Endodermal cell (in vitro differentiated cells): ENCODE data around the gene DPH5. TPM values are rescaled to one million over a fixed set of nuclear protein-coding genes. Genes with fewer than 3 reads are reported as not detected.
A peak's percentile ranks its signal among the peaks of the same experiment; 100 is the strongest.

Experiments used
- DNase-seq: peaks from one replicate; pipeline ENCODE4 v3.0.0-alpha.2; 2017
- H3K27ac ChIP-seq: 2 replicates; pipeline ENCODE4 v1.5.1; 2013; ENCODE audit warnings: mild to moderate bottlenecking, low read depth, low read length, moderate library complexity
- H3K27me3 ChIP-seq: 2 replicates; pipeline ENCODE4 v1.6.1; 2013; ENCODE audit warnings: mild to moderate bottlenecking, low read length, moderate library complexity; ENCODE audit not compliant: insufficient read depth, control insufficient read depth, poor library complexity, severe bottlenecking
- H3K36me3 ChIP-seq: 2 replicates; pipeline ENCODE4 v1.7.0; 2013; ENCODE audit warnings: mild to moderate bottlenecking, low read length, moderate library complexity; ENCODE audit not compliant: control insufficient read depth, insufficient read depth
- H3K4me1 ChIP-seq: one replicate; pipeline ENCODE4 v1.7.0; 2013; ENCODE audit warnings: low read length; ENCODE audit not compliant: control insufficient read depth, insufficient read depth
- H3K4me3 ChIP-seq: 2 replicates; pipeline ENCODE4 v1.5.1; 2013; ENCODE audit warnings: mild to moderate bottlenecking, low read length, moderate library complexity
- H3K9ac ChIP-seq: 2 replicates; pipeline ENCODE4 v1.6.1; 2013; ENCODE audit warnings: mild to moderate bottlenecking, low read length, moderate library complexity; ENCODE audit not compliant: poor library complexity, severe bottlenecking; ENCODE audit errors: extremely low read depth
- H3K9me3 ChIP-seq: 2 replicates; pipeline ENCODE4 v1.6.1; 2013; ENCODE audit warnings: mild to moderate bottlenecking, low read length, moderate library complexity; ENCODE audit not compliant: control insufficient read depth
- H3K27ac Mint-ChIP-seq: 2 replicates; pipeline ENCODE4 v1.8.0; 2020; ENCODE audit warnings: mixed read lengths
- H3K27me3 Mint-ChIP-seq: 2 replicates; pipeline ENCODE4 v1.8.0; 2021; ENCODE audit warnings: mild to moderate bottlenecking, mixed read lengths; ENCODE audit not compliant: insufficient read depth
- H3K36me3 Mint-ChIP-seq: 2 replicates; pipeline ENCODE4 v1.8.0; 2020; ENCODE audit warnings: low read depth, mixed read lengths
- H3K4me1 Mint-ChIP-seq: 2 replicates; pipeline ENCODE4 v1.8.0; 2020; ENCODE audit warnings: mixed read lengths
- H3K4me3 Mint-ChIP-seq: 2 replicates; pipeline ENCODE4 v1.8.0; 2020; ENCODE audit warnings: mild to moderate bottlenecking, moderate library complexity, mixed read lengths
- H3K9me3 Mint-ChIP-seq: 2 replicates; pipeline ENCODE4 v1.8.0; 2020; ENCODE audit warnings: mild to moderate bottlenecking, mixed read lengths
- CTCF ChIP-seq: fragments of 200-600 bp; sonication (generic); conservative IDR thresholded peaks from 2 replicates; pipeline ENCODE4 v1.5.0; 2021; ENCODE audit warnings: antibody characterized with exemption, mild to moderate bottlenecking
- WGBS, 2 experiments: methylation state at CpG; one replicate each; pipeline versions ENCODE4 v1.1.5 to v1.1.7; 2013; ENCODE audit warnings: missing lambda C conversion rate in 2 of 2, mixed read lengths in 1 of 2; ENCODE audit not compliant: insufficient coverage in 1 of 2, insufficient read length in 1 of 2; 5-methylcytosine and 5-hydroxymethylcytosine counted together
- total RNA-seq, 2 donors: library from RNA; stranded (reverse); fragmentation: NEBNext Ultra II Directional in 1 of 2; extraction: Animal tissue kit (Norgen Biotek cat#: 25700) in 1 of 2; gene quantifications; 2 replicates in 1 of 2; 3 replicates in 1 of 2; pipeline ENCODE4 v1.2.1, GENCODE V29; 2021

DPH5 gene
- total RNA-seq, 2 donors from 2014 or later: 38.7 to 40.4 TPM

GRCh38 chr1:101043776-101044175 lies 18.2 kb upstream of the DPH5 start:
- H3K27ac ChIP-seq: no peak overlapping the region

DNA sequence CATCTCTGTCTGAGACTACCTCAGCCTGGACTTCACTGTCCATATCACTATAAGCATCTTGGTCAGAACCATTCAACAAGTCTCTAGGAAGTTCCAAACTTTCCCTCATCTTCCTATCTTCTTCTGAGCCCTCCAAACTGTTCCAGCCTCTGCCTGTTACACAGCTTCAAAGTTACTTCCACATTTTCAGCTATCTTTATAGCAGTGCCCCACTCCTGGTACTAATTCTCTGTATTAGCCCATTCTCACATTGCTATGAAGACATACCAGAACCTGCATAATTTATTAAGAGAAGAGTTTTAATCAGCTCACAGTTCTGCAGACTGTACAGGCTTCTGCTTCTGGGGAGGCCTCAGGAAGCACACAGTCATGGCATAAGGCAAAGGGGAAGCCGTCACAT lies 15.7 kb upstream of the DPH5 start:
- Histone ChIP-seq H3K4me3 (peak overlapping the region; percentile 29), H3K36me3 (peaks cover 30% of the 10 kb centered on the region), H3K9me3 (peaks cover 34% of the 10 kb centered on the region), H3K27ac (no peak overlapping the region), H3K9ac (no peak overlapping the region), H3K4me1 (no peaks in the 10 kb centered on the region), H3K27me3 (no peaks in the 10 kb centered on the region)
- peaks cover 3% of the 10 kb centered on the region for H3K27me3 Mint-ChIP-seq
- DNase-seq: no peak
- no peak for TF ChIP-seq CTCF
- H3K36me3 Mint-ChIP-seq: peaks cover 37% of the 10 kb centered on the region
- peaks cover 6% of the 10 kb centered on the region for H3K4me1 Mint-ChIP-seq
- 100% methylated on average over 1 of the region's 1 CpG; no CpG with 5 or more reads in 1 of the 2 experiments for WGBS, 2 experiments
- peaks cover 19% of the 10 kb centered on the region for H3K9me3 Mint-ChIP-seq
- H3K4me3 Mint-ChIP-seq: no peak overlapping the region
- no peak overlapping the region for H3K27ac Mint-ChIP-seq

More at GRCh38 chr1:101043776-101044175, 18.2 kb upstream of the DPH5 start:
- Mint-ChIP-seq H3K36me3 (peaks cover 26% of the 10 kb centered on the region), H3K4me1 (peaks cover 6% of the 10 kb centered on the region), H3K27me3 (peaks cover 3% of the 10 kb centered on the region), H3K4me3 (no peak overlapping the region), H3K27ac (no peak overlapping the region), H3K9me3 (peaks cover 13% of the 10 kb centered on the region)
- Histone ChIP-seq H3K4me1 (no peaks in the 10 kb centered on the region), H3K9me3 (peaks cover 34% of the 10 kb centered on the region), H3K9ac (no peak overlapping the region), H3K4me3 (no peak overlapping the region), H3K36me3 (peaks cover 20% of the 10 kb centered on the region), H3K27me3 (no peaks in the 10 kb centered on the region)
- no peak for TF ChIP-seq CTCF
- WGBS, 2 experiments: 90% methylated on average over 1 of the region's 2 CpGs; no CpG with 5 or more reads in 1 of the 2 experiments
- no peak for DNase-seq

DNA sequence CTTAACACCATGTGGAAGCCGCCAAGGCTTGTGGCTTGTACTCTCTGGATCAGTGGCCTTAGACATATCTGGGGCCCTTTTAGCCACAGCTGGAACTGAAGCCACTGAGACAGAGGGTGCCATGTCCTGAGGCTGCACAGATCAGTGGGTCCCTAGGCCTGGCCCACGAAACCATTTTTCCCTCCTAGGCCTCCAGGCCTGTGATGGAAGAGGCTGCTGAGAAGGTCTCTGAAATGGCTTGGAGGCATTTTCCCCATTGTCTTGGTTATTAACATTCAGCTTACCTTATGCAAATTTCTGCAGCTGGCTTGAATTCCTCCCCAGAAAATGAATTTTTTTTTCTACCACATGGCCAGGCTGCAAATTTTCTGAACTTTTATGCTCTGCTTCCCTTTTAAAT lies 15.1 kb upstream of the DPH5 start:
- H3K4me1 ChIP-seq: no peaks in the 10 kb centered on the region
- no peak overlapping the region for H3K4me3 Mint-ChIP-seq
- H3K9ac ChIP-seq: no peak overlapping the region
- peaks cover 30% of the 10 kb centered on the region for H3K36me3 ChIP-seq
- TF ChIP-seq CTCF: no peak
- no peak overlapping the region for H3K27ac ChIP-seq
- whole genome bisulfite sequencing, 2 experiments: 88 to 96% methylated on average over 1 to 2 of the region's 2 CpGs
- peak overlapping the region; percentile 18 for H3K4me3 ChIP-seq
- peaks cover 19% of the 10 kb centered on the region for H3K9me3 Mint-ChIP-seq
- H3K4me1 Mint-ChIP-seq: no peaks in the 10 kb centered on the region
- H3K27me3 ChIP-seq: no peaks in the 10 kb centered on the region
- H3K36me3 Mint-ChIP-seq: peaks cover 37% of the 10 kb centered on the region
- DNase-seq: no peak
- H3K27me3 Mint-ChIP-seq: peaks cover 3% of the 10 kb centered on the region
- H3K9me3 ChIP-seq: peaks cover 34% of the 10 kb centered on the region
- no peak overlapping the region for H3K27ac Mint-ChIP-seq
